Ovary (tissue), 3 donors: Measurements from ENCODE around the gene FANK1.

Source experiments
- POLR2A ChIP-seq: fragments of 450-650 bp; IDR thresholded peaks from one replicate; pipeline ENCODE4 v1.6.1; 2017; ENCODE audit warnings: antibody characterized with exemption, mild to moderate bottlenecking, moderate library complexity
- TF ChIP-seq, protein P1 (sequence below), 3 donors: fragments of 450-650 bp in 2 of 3; fragments of 200-600 bp in 1 of 3; IDR thresholded peaks; one replicate each; pipeline versions ENCODE4 v1.5.1 to v1.8.0; 2016 to 2022; ENCODE audit warnings: antibody characterized with exemption in 3 of 3, mild to moderate bottlenecking in 1 of 3
- donor health status: DM: no; HTN: no; CAD: no.

DNA sequence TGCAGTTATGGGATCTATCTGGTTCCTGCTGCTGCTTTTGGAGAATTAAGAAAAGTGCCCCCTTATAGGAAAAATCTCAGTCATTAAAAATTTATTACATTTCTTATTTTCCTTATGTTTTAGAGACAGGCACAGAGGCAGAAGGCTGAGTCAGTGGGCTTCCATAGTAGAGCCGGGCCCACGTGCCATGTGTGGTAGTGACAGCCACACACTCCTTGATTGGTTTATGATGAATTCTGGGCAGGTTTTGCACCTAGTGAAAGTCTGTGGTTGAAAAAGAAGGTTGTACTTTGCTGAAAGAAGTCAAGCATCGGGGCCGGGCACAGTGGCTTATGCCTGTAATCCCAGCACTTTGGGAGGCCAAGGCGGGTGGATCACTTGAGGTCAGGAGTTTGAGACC lies 109.9 kb downstream of the FANK1 start:
- TF ChIP-seq, protein P1, sequence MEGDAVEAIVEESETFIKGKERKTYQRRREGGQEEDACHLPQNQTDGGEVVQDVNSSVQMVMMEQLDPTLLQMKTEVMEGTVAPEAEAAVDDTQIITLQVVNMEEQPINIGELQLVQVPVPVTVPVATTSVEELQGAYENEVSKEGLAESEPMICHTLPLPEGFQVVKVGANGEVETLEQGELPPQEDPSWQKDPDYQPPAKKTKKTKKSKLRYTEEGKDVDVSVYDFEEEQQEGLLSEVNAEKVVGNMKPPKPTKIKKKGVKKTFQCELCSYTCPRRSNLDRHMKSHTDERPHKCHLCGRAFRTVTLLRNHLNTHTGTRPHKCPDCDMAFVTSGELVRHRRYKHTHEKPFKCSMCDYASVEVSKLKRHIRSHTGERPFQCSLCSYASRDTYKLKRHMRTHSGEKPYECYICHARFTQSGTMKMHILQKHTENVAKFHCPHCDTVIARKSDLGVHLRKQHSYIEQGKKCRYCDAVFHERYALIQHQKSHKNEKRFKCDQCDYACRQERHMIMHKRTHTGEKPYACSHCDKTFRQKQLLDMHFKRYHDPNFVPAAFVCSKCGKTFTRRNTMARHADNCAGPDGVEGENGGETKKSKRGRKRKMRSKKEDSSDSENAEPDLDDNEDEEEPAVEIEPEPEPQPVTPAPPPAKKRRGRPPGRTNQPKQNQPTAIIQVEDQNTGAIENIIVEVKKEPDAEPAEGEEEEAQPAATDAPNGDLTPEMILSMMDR (IDR thresholded peaks at IDR 0.05), result no peak
- TF ChIP-seq POLR2A, result no peak
